ENCODE data around the gene OBSCN.

OBSCN gene

GRCh38 chr1:228371741-228372182 lies 163.9 kb downstream of the OBSCN start:
- no peak for DNase-seq (ENCODE audit: low read depth)

- DNase-seq (ENCODE audit: low read depth), result no peak
These were observed 164.5 kb downstream of the OBSCN start for GRCh38 chr1:228372183-228373003.

GRCh38 chr1:228373004-228373680 lies 165.3 kb downstream of the OBSCN start:
- no peak for DNase-seq (ENCODE audit: low read depth)

GRCh38 chr1:228373681-228374571 lies 166.1 kb downstream of the OBSCN start:
- DNase-seq (ENCODE audit: low read depth), result no peak

- DNase-seq (ENCODE audit: low read depth), result peak; percentile 100
These were observed 167.1 kb downstream of the OBSCN start for GRCh38 chr1:228374711-228375577.

GRCh38 chr1:228375578-228376261 lies 167.9 kb downstream of the OBSCN start:
- no peak for DNase-seq (ENCODE audit: low read depth)

- DNase-seq (ENCODE audit: low read depth), result peak; percentile 19
These were observed 168.4 kb downstream of the OBSCN start for GRCh38 chr1:228376262-228376628.

- no peak for DNase-seq (ENCODE audit: low read depth)
These were observed 169.1 kb downstream of the OBSCN start for GRCh38 chr1:228376651-228377631.

GRCh38 chr1:228377664-228378089 lies 169.8 kb downstream of the OBSCN start:
- no peak for DNase-seq (ENCODE audit: low read depth)

- DNase-seq (ENCODE audit: low read depth), result peak; percentile 86
These were observed 170.4 kb downstream of the OBSCN start for GRCh38 chr1:228378090-228378872.

GRCh38 chr1:228378873-228379460 lies 171.1 kb downstream of the OBSCN start:
- peak; percentile 29 for DNase-seq (ENCODE audit: low read depth)

- DNase-seq (ENCODE audit: low read depth), result no peak
These were observed 171.8 kb downstream of the OBSCN start for GRCh38 chr1:228379666-228380065.

GRCh38 chr1:228381356-228381755 lies 173.5 kb downstream of the OBSCN start:
- peak; percentile 46 for DNase-seq (ENCODE audit: low read depth)

- DNase-seq (ENCODE audit: low read depth), result no peak
These were observed 175.9 kb downstream of the OBSCN start for GRCh38 chr1:228383773-228384172.

GRCh38 chr1:228385232-228385631 lies 177.4 kb downstream of the OBSCN start:
- DNase-seq (ENCODE audit: low read depth), result no peak

GRCh38 chr1:228387321-228387720 lies 179.5 kb downstream of the OBSCN start:
- DNase-seq (ENCODE audit: low read depth), result no peak

GRCh38 chr1:228390649-228391048 lies 182.8 kb downstream of the OBSCN start:
- no peak for DNase-seq (ENCODE audit: low read depth)

GRCh38 chr1:228391411-228392020 lies 183.7 kb downstream of the OBSCN start:
- no peak for DNase-seq (ENCODE audit: low read depth)
